Kidney (tissue), 14 donors: ENCODE measurements around the gene GALNT4. TPM values are rescaled to one million over a fixed set of nuclear protein-coding genes. Genes with fewer than 3 reads are reported as not detected.

ENCODE experiments used
- DNase-seq, 5 donors: peaks; one replicate each; pipeline ENCODE4 v3.0.0-alpha.2; 2013 to 2020
- FAIRE-seq: peaks from 2 replicates; lab custom pipeline; 2012; peaks lifted over from hg19 to GRCh38; lab: Jason Lieb, UNC
- H3K27ac ChIP-seq, 2 donors: one replicate each; pipeline ENCODE4 v1.7.0; 2013; ENCODE audit warnings: low read depth in 2 of 2, low read length in 2 of 2, inconsistent platforms in 1 of 2
- H3K27me3 ChIP-seq: one replicate; pipeline ENCODE4 v1.7.1; 2013; ENCODE audit warnings: low read length, inconsistent platforms; ENCODE audit not compliant: control insufficient read depth, insufficient read depth
- H3K36me3 ChIP-seq, 3 donors: one replicate each; pipeline versions ENCODE4 v1.7.0 to v1.7.1; 2013; ENCODE audit warnings: low read length in 3 of 3, control low read depth in 1 of 3, inconsistent platforms in 1 of 3; ENCODE audit not compliant: insufficient read depth in 3 of 3, control insufficient read depth in 2 of 3
- H3K4me1 ChIP-seq, 3 donors: one replicate each; pipeline versions ENCODE4 v1.7.0 to v1.7.1; 2013; ENCODE audit warnings: low read length in 3 of 3, inconsistent platforms in 1 of 3, low read depth in 1 of 3; ENCODE audit not compliant: control insufficient read depth in 2 of 3, insufficient read depth in 2 of 3
- H3K4me3 ChIP-seq, 3 donors: one replicate each; pipeline versions ENCODE4 v1.7.0 to v1.8.1; 2013; ENCODE audit warnings: low read length in 3 of 3, control low read depth in 1 of 3, inconsistent platforms in 1 of 3
- H3K9ac ChIP-seq, 3 donors: one replicate each; pipeline versions ENCODE4 v1.7.0 to v1.7.1; 2013; ENCODE audit warnings: low read length in 3 of 3, control low read depth in 1 of 3, inconsistent platforms in 1 of 3
- H3K9me3 ChIP-seq, 3 donors: one replicate each; pipeline versions ENCODE4 v1.7.0 to v1.7.1; 2013; ENCODE audit warnings: low read length in 3 of 3, control low read depth in 1 of 3, inconsistent platforms in 1 of 3; ENCODE audit not compliant: control insufficient read depth in 2 of 3, insufficient read depth in 1 of 3
- intact Hi-C: fragments of 100-400 bp; cut with DNase I; formaldehyde crosslinking; loops from one replicate; pipeline ENCODE4 v1.11.1; 2022
- polyA plus RNA-seq: library from polyadenylated mRNA; stranded (reverse); fragments of 350-450 nt; fragmentation: Illumina TruSeq; extraction: RNeasy Lipid Tissue Mini Kit (QIAGEN cat#74804); gene quantifications from one replicate; pipeline ENCODE4 v1.2.3, GENCODE V29; 2014; ENCODE audit warnings: low read depth, low replicate concordance; ENCODE audit not compliant: insufficient read depth
- total RNA-seq: library from RNA; stranded (reverse); fragmentation: NEBNext Ultra II Directional; extraction: Animal tissue kit (Norgen Biotek cat#: 25700); gene quantifications from one replicate; pipeline ENCODE4 v1.2.1, GENCODE V29; 2021
- TF ChIP-seq, protein P1 (sequence below): IDR thresholded peaks from 3 replicates; pipeline ENCODE4 v1.5.1; 2012; ENCODE audit warnings: mild to moderate bottlenecking, moderate library complexity, borderline replicate concordance; ENCODE audit not compliant: insufficient read depth; ENCODE audit errors: extremely low read depth
- donor health status: control.
- donor health status: control.
- donor health status: control.
- donor health status: control.
- donor health status: control.
- donor health status: DM: yes; HTN: yes; CAD: no.
- donor health status: Normal renal cell carcinoma (clear cell type).

GALNT4 gene
- total and polyA plus RNA-seq, 2 donors from 2014 or later = 2.6 to 14.4 TPM

DNA sequence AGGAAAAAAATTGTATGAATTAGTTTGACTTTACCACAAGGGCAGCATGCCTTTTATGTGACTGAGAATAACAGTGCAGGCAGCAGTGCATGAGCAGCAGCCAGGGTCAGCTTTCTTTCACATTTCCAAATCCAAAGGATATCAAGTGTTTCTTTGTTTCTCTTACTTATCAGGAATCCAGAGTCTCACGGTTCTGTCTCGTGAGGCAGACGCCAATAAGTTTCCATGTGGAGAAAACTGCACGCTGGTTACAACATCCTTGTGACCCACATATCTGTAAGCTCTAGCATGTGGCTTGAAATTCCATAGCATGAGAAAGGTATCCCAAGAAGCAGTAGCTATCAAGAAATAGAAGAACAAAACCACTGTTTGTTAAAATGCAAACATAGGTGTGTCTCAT is 27.6 kb downstream of the GALNT4 start:
- H3K27me3 ChIP-seq = no peaks in the 10 kb centered on the region
- no peak overlapping the region for H3K27ac ChIP-seq
- no peak for FAIRE-seq
- TF ChIP-seq, protein P1, sequence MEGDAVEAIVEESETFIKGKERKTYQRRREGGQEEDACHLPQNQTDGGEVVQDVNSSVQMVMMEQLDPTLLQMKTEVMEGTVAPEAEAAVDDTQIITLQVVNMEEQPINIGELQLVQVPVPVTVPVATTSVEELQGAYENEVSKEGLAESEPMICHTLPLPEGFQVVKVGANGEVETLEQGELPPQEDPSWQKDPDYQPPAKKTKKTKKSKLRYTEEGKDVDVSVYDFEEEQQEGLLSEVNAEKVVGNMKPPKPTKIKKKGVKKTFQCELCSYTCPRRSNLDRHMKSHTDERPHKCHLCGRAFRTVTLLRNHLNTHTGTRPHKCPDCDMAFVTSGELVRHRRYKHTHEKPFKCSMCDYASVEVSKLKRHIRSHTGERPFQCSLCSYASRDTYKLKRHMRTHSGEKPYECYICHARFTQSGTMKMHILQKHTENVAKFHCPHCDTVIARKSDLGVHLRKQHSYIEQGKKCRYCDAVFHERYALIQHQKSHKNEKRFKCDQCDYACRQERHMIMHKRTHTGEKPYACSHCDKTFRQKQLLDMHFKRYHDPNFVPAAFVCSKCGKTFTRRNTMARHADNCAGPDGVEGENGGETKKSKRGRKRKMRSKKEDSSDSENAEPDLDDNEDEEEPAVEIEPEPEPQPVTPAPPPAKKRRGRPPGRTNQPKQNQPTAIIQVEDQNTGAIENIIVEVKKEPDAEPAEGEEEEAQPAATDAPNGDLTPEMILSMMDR = no peak
- DNase-seq = no peak
- H3K9me3 ChIP-seq = no peaks in the 10 kb centered on the region
- intact Hi-C loops = no loop called here
- H3K9ac ChIP-seq = no peak overlapping the region
- H3K4me3 ChIP-seq = no peak overlapping the region
- H3K4me1 ChIP-seq = no peaks in the 10 kb centered on the region
- no peaks in the 10 kb centered on the region for H3K36me3 ChIP-seq

DNA sequence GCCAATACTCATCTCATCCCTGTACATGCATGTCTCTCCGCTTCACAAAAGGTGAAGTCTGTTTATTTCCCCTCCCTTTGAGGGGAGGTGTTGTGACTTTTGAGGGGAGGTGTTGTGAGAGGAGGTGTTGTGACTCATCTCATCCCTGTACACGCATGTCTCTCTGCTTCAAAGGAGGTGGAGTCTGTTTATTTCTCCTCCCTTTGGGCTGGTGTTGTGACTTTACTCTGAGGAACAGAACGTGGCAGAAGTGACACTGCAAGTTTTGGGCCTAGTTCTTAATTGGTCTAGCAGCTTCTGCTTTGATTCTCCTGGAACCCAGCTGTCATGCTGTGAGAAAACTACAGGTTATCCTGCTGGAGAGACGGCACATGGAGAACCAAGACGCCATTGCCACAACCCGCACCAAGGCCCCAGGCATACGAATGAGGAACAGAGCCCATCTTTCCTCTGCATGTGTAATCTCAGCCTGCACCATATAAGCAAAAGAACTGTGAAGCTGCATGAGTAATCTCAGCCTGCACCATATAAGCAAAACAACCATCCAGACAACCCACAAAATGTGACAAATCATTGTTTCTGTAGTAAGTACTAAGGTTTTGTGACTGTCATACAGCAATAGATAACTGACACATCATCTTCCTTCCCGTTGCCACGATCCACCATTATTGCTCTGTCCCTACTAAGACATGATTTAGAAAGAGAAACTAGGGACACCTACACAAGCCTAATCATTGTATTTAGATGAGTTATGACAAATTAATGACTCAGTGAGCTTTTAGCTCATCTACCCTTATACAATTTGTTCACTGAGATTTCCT is 30.0 kb downstream of the GALNT4 start:
- Histone ChIP-seq H3K4me3 (no peak overlapping the region), H3K9ac (no peak overlapping the region), H3K27ac (no peak overlapping the region), H3K9me3 (no peaks in the 10 kb centered on the region), H3K4me1 (no peaks in the 10 kb centered on the region), H3K27me3 (no peaks in the 10 kb centered on the region), H3K36me3 (peaks cover 0 to 2% (median 0%) of the 10 kb centered on the region in 3 donors)
- TF ChIP-seq, protein P1 = no peak
- intact Hi-C loops = no loop called here
- no peak for DNase-seq
- FAIRE-seq = no peak

DNA sequence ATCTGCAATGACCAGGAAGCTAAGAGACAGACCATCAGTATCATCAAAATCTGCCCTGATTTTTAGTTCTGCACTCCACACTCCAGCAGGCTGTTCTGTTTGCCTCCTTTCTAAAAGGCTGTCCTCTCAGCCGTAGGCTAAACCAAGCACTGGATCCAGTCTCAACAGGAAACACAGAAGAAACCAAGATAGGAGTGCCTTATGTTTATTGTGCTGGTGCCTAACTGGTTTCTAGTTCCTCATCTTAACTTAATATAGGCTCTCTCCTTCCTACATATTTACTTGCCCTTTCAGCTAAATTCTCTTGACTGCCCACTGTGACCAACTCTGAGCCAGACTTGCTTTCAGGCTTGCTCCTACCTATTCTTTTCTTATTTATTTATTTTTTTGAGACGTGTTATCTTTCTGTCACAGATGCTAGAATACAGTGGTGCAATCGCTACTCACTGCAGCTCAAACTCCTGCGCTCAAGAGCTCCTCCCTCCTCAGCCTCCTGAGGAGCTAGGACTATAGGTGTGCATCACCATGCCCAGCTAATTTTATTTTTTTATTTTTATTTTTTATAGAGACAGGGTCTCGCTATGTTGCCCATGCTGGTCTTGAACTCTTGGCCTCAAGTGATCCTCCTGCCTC is 30.8 kb downstream of the GALNT4 start:
- Histone ChIP-seq H3K9ac (no peak overlapping the region), H3K4me3 (no peak overlapping the region), H3K9me3 (no peaks in the 10 kb centered on the region), H3K4me1 (no peaks in the 10 kb centered on the region), H3K36me3 (peaks cover 0 to 2% (median 0%) of the 10 kb centered on the region in 3 donors), H3K27ac (no peak overlapping the region), H3K27me3 (no peaks in the 10 kb centered on the region)
- intact Hi-C loops = no loop called here
- FAIRE-seq (no peak), DNase-seq (no peak)
- TF ChIP-seq, protein P1 = no peak
